ENCODE results near the gene XCL2. TPM values are rescaled to one million over a fixed set of nuclear protein-coding genes. Genes with fewer than 3 reads are reported as not detected.

The XCL2 gene
- total RNA-seq, 4 donors from 2014 or later = 1.7 to 4.5 TPM; not detected in 2

- H3K4me1 ChIP-seq = no peaks in the 10 kb centered on the region
- 96% methylated on average over 1 of the region's 1 CpG; no CpG with 5 or more reads in 1 of the 2 donors for WGBS, 2 donors (ENCODE audit: low coverage in 1 of 2)
- no peaks in the 10 kb centered on the region for H3K27me3 ChIP-seq
- intact Hi-C loops (cut with DNase I; ENCODE audit: low total_unique reads) = no loop called here
- TF ChIP-seq CTCF (IDR thresholded peaks at IDR 0.05) (no peak), POLR2AphosphoS5 (IDR thresholded peaks at IDR 0.05) (no peak), EP300 (IDR thresholded peaks at IDR 0.05; ENCODE audit: low read depth) (no peak), POLR2A (IDR thresholded peaks at IDR 0.05) (no peak)
- no peak overlapping the region for H3K4me3 ChIP-seq
- in situ Hi-C loops (cut with MboI; ENCODE audit: low pct_ligation_motif_present in 1 of 4, low pct_unique_long_range_greater_than_20kb in 1 of 4, low sequenced_read_pairs in 3 of 4) = loop anchor here in 1 of 4 donors (25.0 kb wide), 1 partner anchor 249 kb away; no protein-coding TSS in a partner anchor
- no peaks in the 10 kb centered on the region for H3K36me3 ChIP-seq
- no peak overlapping the region for H3K27ac ChIP-seq
- no peak for DNase-seq
- no peaks in the 10 kb centered on the region for H3K9me3 ChIP-seq
Measured at GRCh38 chr1:168585937-168586336, 42.1 kb upstream of the XCL2 start.

DNA sequence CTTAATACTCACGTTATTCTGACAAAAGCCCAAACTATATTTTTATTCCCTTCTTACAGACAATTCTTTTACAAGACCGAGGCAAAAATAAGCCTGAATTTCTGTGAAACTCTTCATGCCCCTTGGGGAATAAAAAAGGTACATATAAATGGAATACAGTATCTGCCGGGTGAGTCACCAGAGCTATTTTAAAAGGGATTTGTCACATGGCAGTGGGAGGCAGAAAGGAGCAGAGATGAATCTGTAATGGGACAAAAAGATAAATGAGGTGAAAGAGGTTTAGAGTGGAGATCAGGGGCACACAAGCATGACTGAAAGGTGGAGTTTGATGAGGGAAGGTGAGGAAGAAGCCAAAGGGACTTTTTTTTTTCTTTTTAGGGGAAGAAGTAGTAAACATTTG lies 41.4 kb upstream of the XCL2 start:
- no peak for DNase-seq
- TF ChIP-seq CTCF (IDR thresholded peaks at IDR 0.05) (no peak), POLR2AphosphoS5 (IDR thresholded peaks at IDR 0.05) (no peak), EP300 (IDR thresholded peaks at IDR 0.05; ENCODE audit: low read depth) (no peak), POLR2A (IDR thresholded peaks at IDR 0.05) (no peak)
- 67 to 75% methylated on average over 3 of the region's 3 CpGs for WGBS, 2 donors (ENCODE audit: low coverage in 1 of 2)
- Histone ChIP-seq H3K27me3 (no peaks in the 10 kb centered on the region), H3K4me1 (no peaks in the 10 kb centered on the region), H3K36me3 (no peaks in the 10 kb centered on the region), H3K27ac (no peak overlapping the region), H3K4me3 (no peak overlapping the region), H3K9me3 (no peaks in the 10 kb centered on the region)
- in situ Hi-C loops (cut with MboI; ENCODE audit: low pct_ligation_motif_present in 1 of 4, low pct_unique_long_range_greater_than_20kb in 1 of 4, low sequenced_read_pairs in 3 of 4) = loop anchor here in 1 of 4 donors (25.0 kb wide), 1 partner anchor 248 kb away; no protein-coding TSS in a partner anchor
- intact Hi-C loops (cut with DNase I; ENCODE audit: low total_unique reads) = no loop called here

DNA sequence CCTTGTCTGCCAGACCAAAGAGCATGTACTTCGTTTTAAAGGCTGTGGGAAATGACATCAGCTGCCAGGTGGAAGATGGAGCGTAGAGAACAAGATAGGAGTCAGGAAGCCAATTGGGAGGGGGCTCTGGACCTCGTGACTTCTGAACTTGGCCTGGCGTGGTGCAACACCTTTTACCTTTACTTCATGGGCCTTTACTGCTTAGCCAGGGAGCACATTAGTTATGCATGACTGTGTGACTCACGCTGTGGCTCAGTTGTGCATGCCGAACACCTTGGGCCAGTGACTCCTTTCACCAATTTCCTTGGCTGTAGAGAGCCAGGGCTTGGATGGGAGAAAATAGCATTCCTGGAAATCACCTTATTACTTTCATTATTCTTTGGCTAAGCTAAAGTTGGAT lies 39.8 kb upstream of the XCL2 start:
- in situ Hi-C loops (cut with MboI; ENCODE audit: low pct_ligation_motif_present in 1 of 4, low pct_unique_long_range_greater_than_20kb in 1 of 4, low sequenced_read_pairs in 3 of 4) (loop anchor here in 1 of 4 donors (25.0 kb wide), 1 partner anchor 246 kb away; no protein-coding TSS in a partner anchor), intact Hi-C loops (cut with DNase I; ENCODE audit: low total_unique reads) (no loop called here)
- 90% methylated on average over 6 of the region's 6 CpGs; no CpG with 5 or more reads in 1 of the 2 donors for WGBS, 2 donors (ENCODE audit: low coverage in 1 of 2)
- DNase-seq = no peak
- Histone ChIP-seq H3K4me3 (no peak overlapping the region), H3K4me1 (no peaks in the 10 kb centered on the region), H3K27me3 (no peaks in the 10 kb centered on the region), H3K36me3 (no peaks in the 10 kb centered on the region), H3K9me3 (no peaks in the 10 kb centered on the region), H3K27ac (no peak overlapping the region)
- TF ChIP-seq POLR2A (IDR thresholded peaks at IDR 0.05) = no peak
- no peak for TF ChIP-seq CTCF (IDR thresholded peaks at IDR 0.05)
- no peak for TF ChIP-seq EP300 (IDR thresholded peaks at IDR 0.05; ENCODE audit: low read depth)
- no peak for TF ChIP-seq POLR2AphosphoS5 (IDR thresholded peaks at IDR 0.05)

- intact Hi-C loops (cut with DNase I; ENCODE audit: low total_unique reads) (no loop called here), in situ Hi-C loops (cut with MboI; ENCODE audit: low pct_ligation_motif_present in 1 of 4, low pct_unique_long_range_greater_than_20kb in 1 of 4, low sequenced_read_pairs in 3 of 4) (loop anchor here in 1 of 4 donors (25.0 kb wide), 1 partner anchor 246 kb away; no protein-coding TSS in a partner anchor)
- Histone ChIP-seq H3K9me3 (no peaks in the 10 kb centered on the region), H3K36me3 (no peaks in the 10 kb centered on the region), H3K4me3 (no peak overlapping the region), H3K27me3 (no peaks in the 10 kb centered on the region), H3K27ac (no peak overlapping the region), H3K4me1 (no peaks in the 10 kb centered on the region)
- 24 to 51% methylated on average over 4 to 6 of the region's 6 CpGs for WGBS, 2 donors (ENCODE audit: low coverage in 1 of 2)
- DNase-seq = no peak
- TF ChIP-seq EP300 (IDR thresholded peaks at IDR 0.05; ENCODE audit: low read depth) (no peak), POLR2A (IDR thresholded peaks at IDR 0.05) (no peak), POLR2AphosphoS5 (IDR thresholded peaks at IDR 0.05) (no peak), CTCF (IDR thresholded peaks at IDR 0.05) (no peak)
Measured at GRCh38 chr1:168582688-168583336, 39.0 kb upstream of the XCL2 start.
